KBM-7 (cell line): ENCODE data around the gene EEF1A2.
A peak's percentile ranks its signal among the peaks of the same experiment; 100 is the strongest.

Experiments used
- DNase-seq: peaks from one replicate; pipeline ENCODE4 v3.0.0-alpha.2; 2015
- in situ Hi-C: fragments of 300-500 bp; cut with MboI; formaldehyde crosslinking; loops from 2 replicates; pipeline ENCODE4 v1.14.3; 2020; ENCODE audit warnings: low sequenced_read_pairs, low pct_unique_long_range_greater_than_20kb, mixed read lengths

Gene EEF1A2

DNA sequence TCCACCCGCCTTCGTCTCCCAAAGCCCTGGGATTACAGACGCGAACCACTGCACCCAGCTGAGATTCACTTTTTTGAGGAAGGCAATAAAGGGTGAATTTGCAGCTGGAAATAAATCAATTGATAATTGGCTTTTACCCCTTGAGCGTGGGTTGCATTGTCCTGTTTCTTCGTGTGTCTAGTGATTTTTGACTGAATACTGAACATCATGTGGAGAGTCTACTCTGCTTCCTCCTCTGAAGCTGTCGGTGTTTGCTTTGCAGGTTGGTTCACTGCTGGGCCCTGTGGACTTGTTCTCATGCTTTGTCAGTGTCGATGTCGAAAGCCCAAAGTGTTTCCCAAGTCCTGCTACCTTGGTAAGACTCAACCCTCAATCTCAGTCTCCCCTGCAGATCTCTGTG lies 5.8 kb upstream of the EEF1A2 start:
- in situ Hi-C loops, result no loop called here
- DNase-seq, result no peak

DNA sequence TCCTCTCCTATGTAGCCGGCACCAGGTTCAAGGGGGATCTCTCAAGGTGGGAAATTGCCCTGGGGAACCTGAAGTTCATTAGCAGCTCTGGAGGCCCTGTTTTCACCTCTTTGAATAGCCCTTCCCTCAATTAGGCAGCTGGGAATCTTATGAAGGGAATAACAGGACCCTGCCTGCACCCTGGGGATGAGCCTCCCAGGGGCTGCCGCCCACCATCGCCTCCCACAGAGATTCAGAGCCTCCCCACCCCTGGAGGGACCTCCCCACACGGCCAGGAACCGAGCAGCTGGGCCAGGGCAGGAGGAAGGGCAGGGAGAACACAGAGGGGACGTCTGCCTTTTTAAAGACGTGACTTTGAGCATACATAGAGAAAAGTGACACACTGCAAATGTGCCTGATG lies 4.6 kb upstream of the EEF1A2 start:
- in situ Hi-C loops, result no loop called here
- no peak for DNase-seq

DNA sequence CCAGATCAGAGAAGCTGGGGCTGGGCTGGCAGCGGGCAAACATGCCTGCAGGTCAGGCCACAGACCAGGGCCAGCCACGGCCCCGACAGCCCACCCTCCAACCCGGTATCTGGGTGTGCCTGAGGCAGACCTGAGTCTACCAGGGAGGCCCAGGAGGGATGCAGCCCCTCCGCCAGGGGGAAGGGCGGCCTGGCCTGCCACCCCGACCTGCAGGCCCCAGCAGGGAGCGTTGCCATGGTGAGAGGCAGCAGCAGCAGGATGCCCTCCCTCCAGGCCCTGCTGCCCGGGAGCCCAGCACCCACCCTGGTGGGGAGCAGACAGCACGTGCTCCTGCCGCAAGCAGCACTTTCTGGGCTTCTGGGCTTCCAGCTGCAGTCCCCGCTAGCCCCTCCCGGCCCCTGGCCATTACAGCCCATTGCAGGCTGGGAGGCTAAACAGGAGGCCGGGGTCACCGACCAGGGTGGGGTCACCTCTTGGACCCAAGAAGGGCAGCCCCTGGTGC lies 3.8 kb upstream of the EEF1A2 start:
- in situ Hi-C loops, result no loop called here
- no peak for DNase-seq

DNA sequence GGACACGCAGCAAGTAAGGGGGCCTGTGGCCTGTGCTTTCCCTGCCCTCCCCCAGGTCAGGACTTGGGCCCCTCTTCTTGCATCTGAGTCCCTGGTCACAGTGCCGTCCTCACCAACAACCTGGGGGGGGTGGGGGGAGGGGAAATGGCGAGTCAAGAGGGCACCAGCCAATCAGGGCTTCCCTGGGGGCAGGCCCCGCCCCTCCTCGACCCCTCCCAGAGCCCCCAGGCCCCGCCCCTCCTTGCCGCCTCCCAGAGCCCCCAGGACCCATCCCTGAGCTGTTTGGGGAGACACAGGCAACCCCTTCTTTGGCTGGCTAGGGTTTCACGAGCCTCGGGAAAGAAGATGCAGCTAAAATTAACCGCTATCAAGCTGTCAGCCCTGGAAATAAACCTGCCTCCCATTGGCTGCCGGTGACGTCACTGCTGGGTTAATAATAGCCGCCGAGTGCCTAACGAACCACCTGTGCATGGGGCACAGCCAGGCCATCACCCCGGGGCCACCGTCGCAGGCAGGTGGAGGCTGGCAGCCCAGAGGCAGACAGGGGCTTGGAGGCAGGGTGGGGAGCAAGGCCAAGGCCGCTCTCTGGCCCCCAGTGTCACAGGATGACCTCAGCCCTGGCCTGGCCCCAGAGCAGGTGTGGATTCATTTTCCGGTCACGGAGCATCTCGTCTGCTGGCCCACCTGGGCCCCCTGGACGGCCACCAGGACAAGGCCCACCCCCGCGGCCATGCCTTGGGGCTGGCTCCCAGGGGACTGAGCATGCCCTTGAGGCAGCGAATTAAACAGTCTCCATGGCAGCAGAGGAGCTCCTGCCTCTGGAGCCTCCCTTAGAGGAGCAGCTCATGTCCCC lies 3.2 kb upstream of the EEF1A2 start:
- no peak for DNase-seq
- in situ Hi-C loops, result no loop called here

DNA sequence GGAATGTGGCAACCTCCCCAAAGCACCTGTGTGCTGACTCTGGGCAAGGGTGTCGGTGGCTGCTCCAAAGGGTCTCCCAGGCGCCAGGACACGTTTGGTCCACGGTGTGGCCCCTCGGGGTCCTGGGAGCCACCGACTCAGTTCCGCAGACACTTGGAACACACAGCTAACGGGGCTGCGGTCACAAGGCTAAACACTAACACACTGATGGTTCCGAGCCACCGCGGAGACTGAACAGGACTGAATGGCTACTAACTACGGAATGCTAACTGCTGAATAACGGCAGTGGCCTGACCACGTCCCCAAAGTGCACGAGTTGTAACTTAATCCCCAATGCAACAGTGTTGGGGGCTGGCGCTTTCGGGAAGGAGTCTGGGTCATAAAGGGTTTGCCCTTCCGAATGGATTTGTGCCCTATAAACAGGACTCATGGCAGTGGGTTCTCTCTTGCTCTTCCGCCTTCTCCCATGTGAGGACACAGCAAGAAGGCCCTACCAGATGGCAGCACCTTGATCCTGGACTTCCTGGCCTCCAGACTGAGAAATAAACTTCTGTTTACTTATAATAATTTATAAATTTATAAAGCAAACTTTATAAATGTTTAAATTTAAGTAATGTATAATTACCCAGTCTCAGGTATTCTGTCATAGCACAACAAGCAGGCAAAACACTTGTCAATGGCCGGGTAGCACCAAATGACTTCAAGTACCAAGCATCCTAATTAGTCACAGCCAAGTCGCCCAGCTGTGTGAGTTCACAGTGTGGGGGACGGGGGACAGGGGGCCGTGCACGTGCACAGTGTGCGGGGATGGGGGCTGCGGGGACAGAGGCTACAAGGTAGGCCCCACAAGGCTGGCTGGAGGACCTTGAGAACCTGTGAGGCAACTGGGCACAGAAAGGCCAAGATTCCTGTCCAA lies 2.3 kb upstream of the EEF1A2 start:
- no peak for DNase-seq
- in situ Hi-C loops, result no loop called here

DNA sequence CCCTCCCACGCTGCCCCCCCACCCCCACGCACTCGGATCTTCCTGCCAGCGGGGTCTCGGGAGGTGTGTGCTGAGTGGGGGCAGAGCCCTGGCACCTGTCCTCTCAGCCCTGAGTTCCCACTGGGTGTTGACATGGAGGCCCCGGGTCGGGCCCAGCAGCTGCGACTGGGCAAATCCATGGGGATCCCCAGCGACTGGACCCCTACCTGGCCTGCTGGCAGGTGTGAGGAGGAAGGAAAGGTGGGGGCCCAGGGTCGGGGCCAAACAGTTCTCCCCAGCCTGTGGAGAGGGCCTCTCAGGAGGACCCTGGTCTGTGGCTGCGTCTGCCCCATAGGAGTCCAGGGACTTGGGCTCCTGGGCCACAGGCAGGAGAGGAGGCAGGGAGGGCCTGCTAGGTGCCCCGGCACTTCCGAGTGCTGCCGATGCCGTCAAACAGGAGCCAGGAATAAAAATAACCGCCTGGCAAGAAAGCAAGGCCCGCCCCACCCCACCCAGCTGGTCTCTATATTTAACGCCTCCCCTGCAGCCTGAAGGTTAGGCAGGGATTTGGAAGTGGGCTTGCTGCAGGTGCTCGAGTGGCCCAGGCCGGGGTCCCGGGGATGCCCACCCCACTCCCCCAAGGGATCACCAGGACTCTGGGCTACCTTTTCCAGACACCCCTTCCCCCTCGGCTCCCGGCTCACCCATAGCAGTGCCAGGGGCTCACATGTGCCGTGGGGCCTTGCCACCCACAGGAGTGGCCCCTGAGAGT lies 1.4 kb upstream of the EEF1A2 start:
- in situ Hi-C loops, result no loop called here

DNA sequence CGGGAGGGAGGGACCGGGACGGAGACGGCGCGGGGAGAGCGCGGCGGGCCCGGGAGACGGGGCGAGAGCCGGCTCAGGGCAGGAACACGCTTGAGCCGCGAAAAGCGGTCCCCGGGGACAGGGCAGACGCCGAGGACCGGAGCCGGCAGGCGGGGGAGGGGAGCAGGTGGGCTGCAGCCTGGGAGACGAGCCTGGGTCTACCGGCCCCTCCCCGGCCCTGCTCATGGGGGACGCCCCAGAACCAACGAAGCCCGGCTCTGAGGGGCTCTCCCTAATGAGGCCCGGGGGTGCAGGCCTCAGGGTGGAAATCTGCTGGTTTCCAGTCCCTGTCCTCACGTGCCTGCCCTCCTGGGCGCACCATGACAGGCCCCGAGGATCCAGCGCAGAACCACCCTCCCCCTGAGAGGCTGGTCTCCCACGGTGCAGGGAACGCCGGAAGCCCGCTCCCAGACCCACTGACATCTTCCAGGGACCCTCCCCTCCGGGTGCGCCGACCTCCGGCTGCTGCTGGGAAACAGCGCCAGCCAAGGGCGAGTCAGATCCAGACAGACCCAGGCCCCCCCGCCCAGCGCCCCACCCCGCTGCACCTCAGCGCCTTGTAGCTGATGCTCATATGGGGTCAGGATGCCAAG lies 571 bp upstream of the EEF1A2 start:
- no peak for DNase-seq
- in situ Hi-C loops, result no loop called here

More for the DNA sequence above, 1.4 kb upstream of the EEF1A2 start:
- DNase-seq, result no peak

DNA sequence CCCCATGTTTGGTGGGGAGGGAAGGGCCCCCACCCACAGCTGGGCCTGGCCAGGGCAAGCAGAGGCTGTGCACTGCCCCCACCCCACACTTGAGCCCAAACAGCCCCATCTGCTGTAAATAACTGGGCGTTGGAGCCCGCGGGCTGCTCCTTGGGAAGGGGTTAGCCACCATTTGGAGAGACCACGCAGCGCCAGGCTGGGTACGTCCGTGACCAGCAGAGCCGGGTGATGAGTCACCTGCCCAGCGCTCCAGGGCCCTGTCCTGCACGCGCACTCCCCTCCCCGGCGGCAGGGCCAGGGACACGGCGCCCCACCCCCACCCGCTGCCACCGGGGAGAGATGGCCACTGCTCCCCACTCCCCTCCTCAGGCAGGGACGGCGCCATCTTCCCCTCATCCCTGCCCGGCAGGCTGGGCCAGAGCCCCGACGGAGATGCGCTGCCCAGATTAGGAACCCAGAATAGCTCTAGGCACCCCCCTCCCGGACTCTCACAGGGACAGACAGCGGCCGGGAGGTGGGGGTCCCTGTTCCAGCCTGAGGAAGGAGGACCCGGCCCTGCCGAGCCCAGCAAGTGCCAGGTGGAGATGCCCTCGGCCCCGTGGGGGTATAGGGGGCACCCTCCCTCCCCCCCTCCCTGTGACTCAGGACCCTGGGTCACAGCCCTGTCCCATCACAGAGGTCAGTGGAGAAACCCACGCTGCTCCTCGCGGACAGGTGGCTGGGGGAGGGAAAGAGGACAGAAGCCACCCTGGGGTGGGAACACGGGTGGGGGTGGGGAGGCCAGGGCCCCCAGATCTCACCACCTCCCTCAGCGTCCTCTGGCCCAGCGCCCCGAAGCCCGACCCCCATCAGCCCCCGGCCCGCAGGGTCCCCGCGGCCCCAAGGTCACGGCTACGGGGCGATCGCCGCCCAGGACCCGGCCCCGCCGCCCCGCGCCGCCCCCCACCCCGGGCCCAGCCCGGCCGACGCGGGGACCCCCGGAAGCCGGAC lies 642 bp downstream of the EEF1A2 start:
- no peak for DNase-seq

DNA sequence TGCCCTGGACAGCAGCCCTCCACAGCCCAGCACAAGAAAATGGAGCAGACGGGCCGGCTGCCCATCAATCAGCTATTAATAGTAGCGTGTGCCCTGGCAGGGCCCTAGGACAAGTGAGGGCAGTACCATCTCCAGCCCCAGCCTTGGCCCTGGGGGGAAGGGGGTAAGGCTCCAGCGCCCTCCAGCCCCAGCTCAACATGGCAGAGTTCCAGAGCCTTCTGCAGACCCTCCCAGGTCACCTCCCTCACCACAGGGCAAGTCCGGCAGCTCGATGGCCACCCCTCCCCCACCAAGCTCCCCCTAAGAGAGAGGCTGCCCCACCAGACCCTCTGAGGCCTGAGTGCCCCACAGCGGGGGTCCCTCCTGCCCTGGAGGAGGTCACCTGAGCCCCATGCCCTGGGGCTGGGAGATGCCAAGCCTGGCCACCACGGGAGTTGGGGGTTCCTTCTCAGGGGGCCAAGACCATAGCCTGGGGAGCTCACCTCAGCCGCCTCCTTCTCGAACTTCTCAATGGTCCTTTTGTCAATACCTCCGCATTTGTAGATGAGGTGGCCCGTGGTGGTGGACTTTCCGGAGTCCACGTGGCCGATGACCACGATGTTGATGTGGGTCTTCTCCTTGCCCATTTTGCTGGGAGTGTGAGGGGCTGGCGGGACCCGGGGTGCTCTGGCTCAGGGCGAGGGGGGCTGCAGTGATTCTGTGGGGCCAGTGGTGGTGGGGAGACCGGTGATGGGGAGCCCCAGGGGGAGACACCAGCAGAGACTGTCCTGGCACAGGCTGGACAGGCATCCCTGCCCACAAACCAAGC lies 1.5 kb downstream of the EEF1A2 start:
- no peak for DNase-seq
- in situ Hi-C loops, result no loop called here

More for the DNA sequence above, 642 bp downstream of the EEF1A2 start:
- in situ Hi-C loops, result no loop called here

DNA sequence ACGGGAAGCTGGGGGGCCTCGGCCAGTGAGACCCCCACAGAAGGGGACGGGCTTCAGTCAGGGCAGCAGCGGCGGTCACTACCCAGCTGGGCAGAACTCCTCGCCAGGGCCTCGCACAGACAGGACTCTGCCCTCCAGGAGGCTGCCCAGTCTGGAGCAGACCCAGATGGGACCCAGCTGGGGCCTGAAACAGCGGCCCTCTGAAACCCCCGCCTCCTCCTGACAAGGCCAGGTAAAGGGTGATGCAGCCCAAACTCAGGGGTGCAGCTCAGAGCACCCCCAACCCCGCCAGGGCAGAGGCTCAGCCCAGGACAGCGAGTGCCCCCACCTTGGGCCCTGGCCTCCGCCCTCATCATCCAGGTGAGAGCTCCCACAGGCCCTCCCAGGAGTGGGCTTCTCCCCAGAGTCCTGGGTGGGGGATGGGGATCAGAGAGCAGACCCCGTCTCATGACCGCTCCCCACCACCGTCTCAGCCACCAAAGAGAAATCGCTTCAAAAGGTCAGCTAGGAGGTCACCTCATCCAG lies 2.2 kb downstream of the EEF1A2 start:
- DNase-seq, result no peak
- in situ Hi-C loops, result no loop called here

DNA sequence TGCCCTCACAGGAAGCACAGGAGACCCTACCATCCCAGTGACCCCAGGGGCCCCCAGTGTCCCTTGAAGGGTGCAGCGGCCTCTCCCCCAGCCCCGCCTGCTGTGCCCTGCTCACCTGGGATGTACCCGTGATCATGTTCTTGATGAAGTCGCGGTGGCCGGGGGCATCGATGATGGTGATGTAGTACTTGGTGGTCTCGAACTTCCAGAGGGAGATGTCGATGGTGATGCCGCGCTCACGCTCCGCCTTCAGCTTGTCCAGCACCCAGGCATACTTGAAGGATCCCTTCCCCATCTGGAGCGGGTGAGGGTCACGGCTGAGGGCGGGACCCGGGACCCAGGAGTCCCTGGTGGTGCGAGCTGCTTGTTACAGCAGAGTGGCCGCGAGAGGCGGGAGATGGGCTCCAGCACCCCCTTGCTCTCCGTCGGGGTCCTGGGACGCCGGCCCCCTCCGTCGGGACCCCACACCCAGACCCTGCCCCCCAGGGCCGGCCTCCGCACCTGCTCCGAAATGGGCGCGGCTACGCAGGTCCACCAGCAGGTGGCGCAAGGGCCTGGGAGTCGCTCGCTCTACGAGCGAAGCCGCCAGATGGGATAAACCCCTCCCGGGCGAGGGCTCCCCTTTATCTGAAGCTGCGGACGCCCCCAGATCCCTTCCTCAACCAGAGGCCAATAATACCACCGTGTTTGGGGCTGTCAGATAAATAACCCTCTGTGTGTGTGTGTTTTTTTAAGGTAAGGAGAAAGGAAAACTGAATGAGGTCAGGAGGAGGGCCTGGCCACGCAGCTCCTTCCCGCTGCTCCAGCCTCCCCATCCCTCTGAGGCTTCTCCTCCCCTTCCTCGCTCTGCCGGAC lies 2.9 kb downstream of the EEF1A2 start:
- peak; percentile 51 for DNase-seq
- in situ Hi-C loops, result no loop called here

DNA sequence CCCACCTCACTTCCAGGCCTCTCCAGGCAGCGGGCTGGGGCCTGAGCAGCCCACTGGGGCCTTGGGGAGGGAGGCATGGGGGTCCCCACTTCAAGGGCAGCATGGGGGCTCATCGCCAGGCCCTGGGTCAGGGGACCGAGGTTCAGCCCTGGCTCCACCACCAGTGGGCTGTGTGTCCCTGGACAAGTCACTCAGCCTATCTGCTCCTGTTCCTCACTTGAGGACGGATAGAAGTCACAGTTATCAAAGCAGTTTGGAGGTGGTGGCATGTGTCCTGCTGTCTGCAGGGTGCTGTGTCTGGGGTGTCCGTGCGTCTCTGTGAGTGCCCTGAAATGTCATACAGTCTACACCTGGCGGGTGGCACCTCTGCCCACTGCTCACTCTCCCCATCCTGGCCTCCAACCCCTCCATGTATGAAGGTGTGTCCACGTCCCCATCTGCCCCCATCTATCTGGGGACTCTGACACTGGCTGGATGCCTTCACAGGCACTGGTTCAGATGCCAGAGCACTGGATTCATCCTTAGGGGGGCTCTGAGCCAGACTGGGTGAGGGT lies 3.6 kb downstream of the EEF1A2 start:
- in situ Hi-C loops, result no loop called here
- DNase-seq, result no peak

DNA sequence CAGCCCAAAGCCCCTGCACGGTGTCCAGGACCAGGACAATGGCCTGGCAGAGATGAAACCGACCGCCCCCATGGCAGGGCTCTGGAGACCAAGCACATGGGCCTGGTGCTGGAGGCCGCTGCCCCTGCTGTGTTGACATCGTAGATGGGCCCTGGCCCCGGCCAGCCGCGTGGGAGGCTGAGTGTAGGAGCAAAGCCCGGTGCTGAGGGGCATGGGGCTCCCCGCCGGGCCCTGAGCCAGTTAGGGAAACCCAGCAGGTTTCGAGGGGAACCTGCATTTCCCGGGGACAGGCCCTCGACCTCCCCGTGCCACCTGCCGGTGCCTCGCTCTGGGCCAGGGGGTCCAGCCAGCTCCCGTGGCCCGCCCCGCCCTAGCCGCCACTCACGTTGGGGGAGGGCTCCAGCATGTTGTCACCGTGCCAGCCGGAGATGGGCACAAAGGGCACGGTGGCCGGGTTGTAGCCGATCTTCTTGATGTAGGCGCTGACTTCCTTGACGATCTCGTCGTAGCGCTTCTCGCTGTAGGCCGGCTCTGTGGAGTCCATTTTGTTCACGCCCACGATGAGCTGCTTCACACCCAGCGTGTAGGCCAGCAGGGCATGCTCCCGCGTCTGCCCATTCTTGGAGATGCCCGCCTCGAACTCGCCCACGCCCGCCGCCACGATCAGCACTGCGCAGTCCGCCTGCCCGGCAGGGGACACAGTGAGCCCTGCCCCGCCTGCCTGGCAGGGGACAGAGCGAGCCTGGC lies 4.3 kb downstream of the EEF1A2 start:
- no peak for DNase-seq
- in situ Hi-C loops, result no loop called here

DNA sequence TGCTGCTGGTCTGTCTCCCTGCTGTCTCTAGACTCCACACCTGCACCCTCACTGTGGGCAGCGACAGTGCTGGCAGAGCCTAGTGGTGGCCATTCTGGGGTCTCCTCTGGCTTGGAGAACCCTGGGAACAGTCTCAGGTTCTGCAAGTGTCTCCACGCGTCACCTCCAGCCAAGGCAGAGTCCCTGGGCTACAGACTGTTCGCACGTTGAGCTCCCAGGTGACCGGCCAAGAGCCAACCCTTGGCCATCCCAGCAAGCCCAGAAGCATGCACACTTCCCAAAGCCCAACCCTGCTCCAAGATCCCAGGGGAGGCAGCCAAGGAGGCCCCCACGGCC lies 4.8 kb downstream of the EEF1A2 start:
- no peak for DNase-seq
- in situ Hi-C loops, result no loop called here

DNA sequence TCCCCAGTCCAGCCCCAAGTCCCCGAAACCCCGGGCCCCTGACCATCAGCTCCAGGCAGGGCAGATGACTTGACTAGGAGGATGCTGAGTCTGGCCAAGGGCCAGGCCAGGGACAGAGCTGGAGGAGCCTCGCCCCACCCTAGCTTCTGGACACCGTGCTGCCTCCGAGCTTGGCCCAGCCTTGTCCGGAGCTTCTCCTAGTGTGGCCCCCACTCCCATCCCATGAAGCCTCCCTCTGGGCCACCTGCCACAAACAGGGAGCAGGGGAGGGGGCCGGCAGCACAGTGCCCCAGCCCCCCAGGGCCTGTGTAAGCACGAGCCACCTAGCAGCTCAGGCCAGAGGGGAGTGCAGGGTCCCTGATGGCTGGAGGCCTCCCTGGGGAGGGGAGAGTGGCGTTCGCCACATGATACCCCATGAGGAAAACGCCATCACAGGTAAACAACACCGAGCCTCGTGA lies 5.3 kb downstream of the EEF1A2 start:
- in situ Hi-C loops, result no loop called here
- no peak for DNase-seq
